ENCODE data around the gene C1QTNF3. TPM values are rescaled to one million over a fixed set of nuclear protein-coding genes. Genes with fewer than 3 reads are reported as not detected.

Gene C1QTNF3
- total and polyA plus RNA-seq, 2 donors (not counting 3 experiments of a cell fraction or from before 2014, with no cell fraction given) = 1.6 TPM

GRCh38 chr5:33985447-33985846 is 57.6 kb downstream of the C1QTNF3 start:
- FAIRE-seq = no peak
- POLR2A ChIA-PET = no interaction called here

GRCh38 chr5:33984671-33985124 is 58.3 kb downstream of the C1QTNF3 start, which contains the start of gene SLC45A2:
TSS of gene SLC45A2 (minus strand) at chr5:33984693. CDS start at chr5:33984583, 110 bp downstream.
- Histone ChIP-seq H3K9ac (replicated peaks; ENCODE audit: extremely low read depth, insufficient read depth, low read length) (no peak within 1 kb of the TSS), H3K9me1 (replicated peaks; ENCODE audit: control insufficient read depth, extremely low read depth, insufficient read depth, low read length) (no peaks in the 10 kb centered on the region), H3K27me3 (ENCODE audit: control insufficient read depth in 2 of 2, insufficient read depth in 2 of 2, low read length in 2 of 2) (no peaks in the 10 kb centered on the region), H3K4me2 (ENCODE audit: insufficient read depth, low read length) (no peak within 1 kb of the TSS), H3K79me2 (ENCODE audit: control insufficient read depth, insufficient read depth, low read length) (no peaks in the 10 kb centered on the region), H4K20me1 (replicated peaks; ENCODE audit: control insufficient read depth, extremely low read depth, insufficient read depth, low read length) (no peaks in the 10 kb centered on the region), H3K9me3 (replicated peaks; ENCODE audit: control insufficient read depth, insufficient read depth, low read length) (no peaks in the 10 kb centered on the region), H3K27ac (ENCODE audit: insufficient read depth, low read depth, low read length) (no peak within 1 kb of the TSS), H3K4me1 (ENCODE audit: control insufficient read depth, extremely low read depth, insufficient read depth, low read length) (no peaks in the 10 kb centered on the region), H3K36me3 (ENCODE audit: control insufficient read depth in 2 of 2, extremely low read depth in 1 of 2, insufficient read depth in 2 of 2, low read length in 2 of 2) (peaks cover 0 to 6% of the 10 kb centered on the region in 2 experiments), H2AFZ (ENCODE audit: low read depth, low read length) (no peak within 1 kb of the TSS), H3K4me3 (replicated peaks in 1 of 3; ENCODE audit: insufficient read depth in 1 of 3, low read depth in 1 of 3, low read length in 3 of 3) (no peak within 1 kb of the TSS)
- ChIA-PET CTCF (no interaction called here), POLR2A (no interaction called here)
- no peak for TF ChIP-seq CTCF (IDR thresholded peaks at IDR 0.05; ENCODE audit: extremely low read depth in 1 of 2, insufficient read depth in 1 of 2, low read depth in 1 of 2, low read length in 2 of 2)
- TF ChIP-seq GATA2 (IDR thresholded peaks at IDR 0.05; ENCODE audit: insufficient read depth, insufficient read length, low read depth, low read length) = no peak
- TF ChIP-seq POLR2AphosphoS5 (IDR thresholded peaks at IDR 0.05; ENCODE audit: insufficient read depth, low read depth, low read length) = no peak
- no peak for TF ChIP-seq FOS (IDR thresholded peaks at IDR 0.05; ENCODE audit: borderline replicate concordance, insufficient read depth, low read length)
- TF ChIP-seq MAX (IDR thresholded peaks at IDR 0.05; ENCODE audit: insufficient read depth, insufficient read length) = no peak
- no peak for TF ChIP-seq JUN (IDR thresholded peaks at IDR 0.05; ENCODE audit: borderline replicate concordance, insufficient read depth, insufficient read length, low read depth)
- no peak for TF ChIP-seq EZH2 (IDR thresholded peaks at IDR 0.05; ENCODE audit: borderline replicate concordance, low read depth, low read length, severe bottlenecking)
- TF ChIP-seq POLR2A (IDR thresholded peaks at IDR 0.05; ENCODE audit: low read depth, low read length) = no peak
- no peak for TF ChIP-seq MYC (IDR thresholded peaks at IDR 0.05; ENCODE audit: low read depth, low read length)
- BruUV-seq (replicated peaks) = no TSS peak
- intact Hi-C loops (cut with micrococcal nuclease) (no loop called here), dilution Hi-C loops (cut with MboI; ENCODE audit: extremely low pct_ligation_motif_present, low sequenced_read_pairs) (no loop called here)
- DNase-seq (ENCODE audit: low read depth, low spot score) (no peak), FAIRE-seq (no peak)

More at GRCh38 chr5:33985447-33985846, 57.6 kb downstream of the C1QTNF3 start:
- no peaks in the 10 kb centered on the region for H3K79me2 ChIP-seq (ENCODE audit: control insufficient read depth, insufficient read depth, low read length)
- H3K9me3 ChIP-seq (replicated peaks; ENCODE audit: control insufficient read depth, insufficient read depth, low read length) = no peaks in the 10 kb centered on the region
- no peak overlapping the region for H3K4me2 ChIP-seq (ENCODE audit: insufficient read depth, low read length)
- H4K20me1 ChIP-seq (replicated peaks; ENCODE audit: control insufficient read depth, extremely low read depth, insufficient read depth, low read length) = no peaks in the 10 kb centered on the region
- H3K36me3 ChIP-seq (ENCODE audit: control insufficient read depth in 2 of 2, extremely low read depth in 1 of 2, insufficient read depth in 2 of 2, low read length in 2 of 2) = peaks cover 0 to 6% of the 10 kb centered on the region in 2 experiments
- intact Hi-C loops (cut with micrococcal nuclease) (no loop called here), dilution Hi-C loops (cut with MboI; ENCODE audit: extremely low pct_ligation_motif_present, low sequenced_read_pairs) (no loop called here)
- H3K9ac ChIP-seq (replicated peaks; ENCODE audit: extremely low read depth, insufficient read depth, low read length) = no peak overlapping the region
- no peak for DNase-seq (ENCODE audit: low read depth, low spot score)
- H3K9me1 ChIP-seq (replicated peaks; ENCODE audit: control insufficient read depth, extremely low read depth, insufficient read depth, low read length) = no peaks in the 10 kb centered on the region
- no peaks in the 10 kb centered on the region for H3K4me1 ChIP-seq (ENCODE audit: control insufficient read depth, extremely low read depth, insufficient read depth, low read length)
- CTCF ChIA-PET = no interaction called here
- no peak overlapping the region for H3K27ac ChIP-seq (ENCODE audit: insufficient read depth, low read depth, low read length)
- no peaks in the 10 kb centered on the region for H3K27me3 ChIP-seq (ENCODE audit: control insufficient read depth in 2 of 2, insufficient read depth in 2 of 2, low read length in 2 of 2)
- H2AFZ ChIP-seq (ENCODE audit: low read depth, low read length) = no peak overlapping the region
- no TSS peak for BruUV-seq (replicated peaks)
- H3K4me3 ChIP-seq (replicated peaks in 1 of 3; ENCODE audit: insufficient read depth in 1 of 3, low read depth in 1 of 3, low read length in 3 of 3) = no peak overlapping the region
- TF ChIP-seq MAX (IDR thresholded peaks at IDR 0.05; ENCODE audit: insufficient read depth, insufficient read length) (peak; percentile 4), POLR2AphosphoS5 (IDR thresholded peaks at IDR 0.05; ENCODE audit: insufficient read depth, low read depth, low read length) (no peak)
